Stimulated activated memory B cell treated with anti-CD40 and anti-IgM and Interleukin-4, amounts not matched to agents 10 μg/mL and 1 μg/mL and 100 μg/mL, for 72 hours (primary cell): ENCODE measurements around the gene OSBPL8.
"Not testable (repeated sequence)": the region's sequence is repeated elsewhere in the genome, so short reads cannot be mapped to it uniquely, and the experiment has no call there.

Experiments
- ATAC-seq: fragments of 150-1000 bp; cut with Tn5 transposase; 2 replicates; pipeline ENCODE4 v1.10.0; 2021
- H3K27ac Mint-ChIP-seq: one replicate; pipeline ENCODE4 v1.8.0; 2022; ENCODE audit warnings: mild to moderate bottlenecking, mixed read lengths
- H3K27me3 Mint-ChIP-seq: one replicate; pipeline ENCODE4 v1.8.0; 2022; ENCODE audit warnings: mixed read lengths
- H3K36me3 Mint-ChIP-seq: one replicate; pipeline ENCODE4 v1.8.0; 2022; ENCODE audit warnings: mixed read lengths
- H3K4me1 Mint-ChIP-seq: one replicate; pipeline ENCODE4 v1.8.0; 2022; ENCODE audit warnings: mixed read lengths
- H3K4me3 Mint-ChIP-seq: one replicate; pipeline ENCODE4 v1.8.0; 2022; ENCODE audit warnings: mild to moderate bottlenecking, moderate library complexity, mixed read lengths
- H3K9me3 Mint-ChIP-seq: one replicate; pipeline ENCODE4 v1.8.0; 2022; ENCODE audit warnings: mixed read lengths

OSBPL8 gene

DNA sequence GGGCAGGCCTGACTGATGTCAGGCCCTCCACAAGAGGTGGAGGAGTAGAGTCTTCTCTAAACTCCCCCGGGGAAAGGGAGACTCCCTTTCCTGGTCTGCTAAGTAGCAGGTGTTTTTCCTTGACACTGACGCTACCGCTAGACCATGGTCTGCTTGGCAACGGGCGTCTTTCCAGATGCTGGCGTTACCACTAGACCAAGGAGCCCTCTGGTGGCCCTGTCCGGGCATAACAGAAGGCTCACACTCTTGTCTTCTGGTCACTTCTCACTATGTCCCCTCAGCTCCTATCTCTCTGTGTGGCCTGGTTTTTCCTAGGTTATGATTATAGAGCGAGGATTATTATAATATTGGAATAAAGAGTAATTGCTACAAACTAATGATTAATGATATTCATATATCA, 86.7 kb downstream of the OSBPL8 start:
- H3K4me3 Mint-ChIP-seq, H3K4me1 Mint-ChIP-seq, H3K27ac Mint-ChIP-seq, H3K27me3 Mint-ChIP-seq, ATAC-seq, H3K9me3 Mint-ChIP-seq, H3K36me3 Mint-ChIP-seq: not testable (repeated sequence)

- no peak for ATAC-seq
- H3K9me3 Mint-ChIP-seq: no peaks in the 10 kb centered on the region
- no peaks in the 10 kb centered on the region for H3K27me3 Mint-ChIP-seq
- H3K4me3 Mint-ChIP-seq: no peak overlapping the region
- no peaks in the 10 kb centered on the region for H3K4me1 Mint-ChIP-seq
- no peak overlapping the region for H3K27ac Mint-ChIP-seq
- H3K36me3 Mint-ChIP-seq: peaks cover 15% of the 10 kb centered on the region
Measured at GRCh38 chr12:76471579-76471978, 88.0 kb downstream of the OSBPL8 start.

- ATAC-seq: peak; percentile 77
- H3K9me3 Mint-ChIP-seq: no peaks in the 10 kb centered on the region
- peaks cover 15% of the 10 kb centered on the region for H3K36me3 Mint-ChIP-seq
- H3K27me3 Mint-ChIP-seq: no peaks in the 10 kb centered on the region
- H3K27ac Mint-ChIP-seq: no peak overlapping the region
- no peak overlapping the region for H3K4me3 Mint-ChIP-seq
- no peaks in the 10 kb centered on the region for H3K4me1 Mint-ChIP-seq
Measured at GRCh38 chr12:76470028-76470939, 89.3 kb downstream of the OSBPL8 start.

DNA sequence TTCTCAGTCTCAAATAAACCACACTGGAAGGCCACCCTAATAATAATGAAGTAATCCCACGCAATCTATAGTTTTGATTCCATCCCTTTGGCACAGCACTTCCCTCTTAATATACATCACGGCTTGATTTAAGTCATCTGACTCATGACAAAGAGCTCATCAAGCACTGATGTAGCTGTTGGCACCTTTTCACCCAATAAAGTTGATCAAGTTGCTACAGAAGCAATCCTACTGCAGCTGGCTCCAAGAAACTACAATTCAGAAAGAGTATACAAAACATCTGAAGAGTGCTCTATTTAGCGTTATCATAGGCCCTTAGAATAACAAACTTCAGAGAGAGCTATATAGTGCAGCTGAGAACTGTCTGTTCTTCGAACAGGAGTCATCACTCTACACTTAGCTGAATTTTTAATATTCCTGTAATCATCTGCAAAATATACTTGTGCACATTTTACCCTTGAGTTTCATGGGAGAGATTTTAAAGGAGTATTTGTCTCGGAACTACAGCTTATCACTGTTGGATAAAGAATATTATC, 94.9 kb downstream of the OSBPL8 start:
- ATAC-seq: no peak
- Mint-ChIP-seq H3K36me3 (peaks cover 10% of the 10 kb centered on the region), H3K27ac (no peak overlapping the region), H3K4me1 (peaks cover 18% of the 10 kb centered on the region), H3K4me3 (no peak overlapping the region), H3K27me3 (no peaks in the 10 kb centered on the region), H3K9me3 (no peaks in the 10 kb centered on the region)

DNA sequence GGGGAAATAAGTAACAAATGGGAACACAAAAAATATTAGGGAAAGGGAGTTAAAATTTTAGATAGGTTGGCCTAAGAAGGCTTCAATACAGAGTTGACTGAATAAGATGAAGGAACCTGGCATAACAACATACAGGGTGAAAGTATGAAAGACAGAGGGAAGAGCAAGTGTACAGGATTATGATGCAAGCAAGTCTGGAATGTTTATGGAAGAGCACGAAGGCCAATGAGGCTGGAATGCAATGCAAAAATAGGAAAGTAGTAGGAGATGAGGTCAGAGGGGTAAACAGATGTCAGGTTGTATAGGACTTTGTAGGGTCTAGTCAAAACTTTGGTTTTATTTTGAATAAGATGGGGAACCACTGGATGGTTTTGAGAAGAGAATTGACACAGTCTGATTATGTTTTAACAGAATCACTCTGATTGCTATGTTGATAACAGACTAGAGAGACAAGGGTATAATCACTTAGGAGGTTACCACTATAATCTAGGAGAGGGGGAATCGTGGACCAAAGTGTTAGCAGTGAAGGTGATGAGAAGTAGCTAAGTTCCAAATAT, 96.8 kb downstream of the OSBPL8 start:
- no peaks in the 10 kb centered on the region for H3K27me3 Mint-ChIP-seq
- H3K9me3 Mint-ChIP-seq: no peaks in the 10 kb centered on the region
- H3K27ac Mint-ChIP-seq: no peak overlapping the region
- no peak overlapping the region for H3K4me3 Mint-ChIP-seq
- no peak for ATAC-seq
- H3K36me3 Mint-ChIP-seq: peaks cover 9% of the 10 kb centered on the region
- peaks cover 18% of the 10 kb centered on the region for H3K4me1 Mint-ChIP-seq

DNA sequence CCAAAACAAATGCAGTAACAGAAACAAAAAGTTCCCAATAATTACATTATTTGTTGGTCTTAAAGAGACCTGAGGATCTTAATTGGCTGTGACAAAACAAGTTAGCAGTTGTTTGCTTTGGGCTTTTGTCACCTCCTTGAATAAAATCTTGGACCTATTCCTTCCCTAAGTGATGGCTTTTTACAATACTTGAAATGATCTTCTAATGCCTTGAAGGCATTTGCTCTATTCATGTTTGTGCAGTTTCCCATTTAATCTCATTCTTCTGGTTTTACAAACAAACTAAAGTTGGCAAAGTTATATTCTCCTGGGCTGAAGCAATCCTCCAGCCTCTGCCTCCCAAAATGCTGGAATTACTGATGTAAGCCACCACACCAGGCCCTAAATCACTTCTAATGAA, 98.8 kb downstream of the OSBPL8 start:
- no peaks in the 10 kb centered on the region for H3K9me3 Mint-ChIP-seq
- ATAC-seq: no peak
- H3K27me3 Mint-ChIP-seq: no peaks in the 10 kb centered on the region
- H3K36me3 Mint-ChIP-seq: no peaks in the 10 kb centered on the region
- peaks cover 18% of the 10 kb centered on the region for H3K4me1 Mint-ChIP-seq
- H3K4me3 Mint-ChIP-seq: no peak overlapping the region
- no peak overlapping the region for H3K27ac Mint-ChIP-seq

DNA sequence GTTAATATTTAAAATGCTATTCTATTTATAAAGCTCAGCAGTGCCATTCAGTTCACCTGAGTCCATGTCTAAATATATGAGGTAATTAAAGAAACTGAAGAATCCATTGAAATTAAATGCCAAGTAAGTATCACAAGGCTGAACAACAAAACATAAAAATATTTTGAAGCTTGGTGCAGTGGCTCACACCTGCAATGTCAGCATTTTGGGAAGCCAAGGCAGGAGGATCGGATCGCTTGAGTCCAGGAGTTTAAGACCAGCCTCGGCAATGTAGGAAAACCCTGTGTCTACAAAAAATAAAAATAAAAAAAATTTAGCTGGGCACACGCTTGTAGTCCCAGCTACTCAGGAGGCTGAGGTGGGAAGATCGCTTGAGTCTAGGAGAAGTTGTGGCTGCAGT, 101.8 kb downstream of the OSBPL8 start:
- no peak for ATAC-seq
- no peaks in the 10 kb centered on the region for H3K9me3 Mint-ChIP-seq
- H3K27ac Mint-ChIP-seq: no peak overlapping the region
- H3K27me3 Mint-ChIP-seq: no peaks in the 10 kb centered on the region
- no peak overlapping the region for H3K4me3 Mint-ChIP-seq
- H3K4me1 Mint-ChIP-seq: peaks cover 15% of the 10 kb centered on the region
- H3K36me3 Mint-ChIP-seq: peaks cover 7% of the 10 kb centered on the region

DNA sequence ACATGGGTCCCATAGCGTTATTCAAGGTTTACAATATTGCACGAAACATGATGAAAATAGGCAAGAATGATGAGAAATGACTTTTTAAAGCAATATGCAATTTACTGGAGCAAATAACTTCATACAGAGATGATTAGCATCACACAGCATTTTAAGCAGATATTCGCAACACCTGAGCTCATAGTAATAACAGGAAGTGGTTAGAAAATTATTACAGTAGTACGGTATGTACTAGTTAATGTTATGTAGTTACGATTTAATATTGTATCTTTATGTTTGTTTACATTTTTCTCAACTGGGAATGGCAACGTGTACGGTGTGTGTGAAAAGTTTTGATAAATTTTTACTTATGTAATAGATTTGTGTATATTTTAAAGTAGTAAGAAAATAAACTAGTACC, 102.6 kb downstream of the OSBPL8 start:
- Mint-ChIP-seq H3K4me3 (no peak overlapping the region), H3K27me3 (no peaks in the 10 kb centered on the region), H3K36me3 (peaks cover 15% of the 10 kb centered on the region), H3K9me3 (no peaks in the 10 kb centered on the region), H3K27ac (no peak overlapping the region), H3K4me1 (peaks cover 16% of the 10 kb centered on the region)
- no peak for ATAC-seq

- peaks cover 13% of the 10 kb centered on the region for H3K4me1 Mint-ChIP-seq
- peaks cover 17% of the 10 kb centered on the region for H3K36me3 Mint-ChIP-seq
- no peaks in the 10 kb centered on the region for H3K27me3 Mint-ChIP-seq
- no peak overlapping the region for H3K27ac Mint-ChIP-seq
- peak; percentile 79 for ATAC-seq
- H3K4me3 Mint-ChIP-seq: no peak overlapping the region
- no peaks in the 10 kb centered on the region for H3K9me3 Mint-ChIP-seq
Measured at GRCh38 chr12:76455582-76456345, 103.8 kb downstream of the OSBPL8 start.

- Mint-ChIP-seq H3K9me3 (no peaks in the 10 kb centered on the region), H3K36me3 (peaks cover 38% of the 10 kb centered on the region), H3K4me1 (peaks cover 16% of the 10 kb centered on the region), H3K4me3 (no peak overlapping the region), H3K27ac (no peak overlapping the region), H3K27me3 (no peaks in the 10 kb centered on the region)
- no peak for ATAC-seq
Measured at GRCh38 chr12:76451528-76451927, 108.0 kb downstream of the OSBPL8 start.

- H3K27ac Mint-ChIP-seq: no peak overlapping the region
- no peak for ATAC-seq
- H3K4me3 Mint-ChIP-seq: no peak overlapping the region
- H3K9me3 Mint-ChIP-seq: no peaks in the 10 kb centered on the region
- H3K27me3 Mint-ChIP-seq: no peaks in the 10 kb centered on the region
- H3K4me1 Mint-ChIP-seq: peaks cover 19% of the 10 kb centered on the region
- H3K36me3 Mint-ChIP-seq: peaks cover 38% of the 10 kb centered on the region
Measured at GRCh38 chr12:76450690-76451089, 108.9 kb downstream of the OSBPL8 start.

DNA sequence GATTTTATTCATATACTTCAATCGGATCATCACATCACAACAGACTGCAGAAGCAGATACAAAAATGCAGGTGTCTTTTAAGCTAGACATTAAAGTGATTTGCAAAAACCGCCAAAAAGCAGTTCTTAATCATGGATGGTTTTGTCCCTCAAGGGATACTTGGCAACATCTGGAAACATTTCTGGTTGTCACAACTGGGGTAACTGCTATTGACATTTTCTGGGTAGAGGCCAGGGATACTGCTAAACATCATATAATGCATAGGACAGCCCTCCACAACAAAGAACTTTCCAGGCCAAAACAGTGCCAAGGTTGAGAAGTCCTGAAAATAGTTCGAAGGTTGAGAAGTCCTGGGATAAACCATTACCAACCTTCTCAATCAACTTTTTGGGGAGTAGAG, 109.6 kb downstream of the OSBPL8 start:
- Mint-ChIP-seq H3K4me3 (no peak overlapping the region), H3K4me1 (peaks cover 22% of the 10 kb centered on the region), H3K9me3 (no peaks in the 10 kb centered on the region), H3K36me3 (peaks cover 38% of the 10 kb centered on the region), H3K27ac (no peak overlapping the region), H3K27me3 (no peaks in the 10 kb centered on the region)
- ATAC-seq: no peak

GRCh38 chr12:76449583-76449982, 110.0 kb downstream of the OSBPL8 start:
- Mint-ChIP-seq H3K36me3 (peaks cover 38% of the 10 kb centered on the region), H3K9me3 (no peaks in the 10 kb centered on the region), H3K27ac (no peak overlapping the region), H3K27me3 (no peaks in the 10 kb centered on the region), H3K4me1 (peaks cover 26% of the 10 kb centered on the region), H3K4me3 (no peak overlapping the region)
- ATAC-seq: no peak

DNA sequence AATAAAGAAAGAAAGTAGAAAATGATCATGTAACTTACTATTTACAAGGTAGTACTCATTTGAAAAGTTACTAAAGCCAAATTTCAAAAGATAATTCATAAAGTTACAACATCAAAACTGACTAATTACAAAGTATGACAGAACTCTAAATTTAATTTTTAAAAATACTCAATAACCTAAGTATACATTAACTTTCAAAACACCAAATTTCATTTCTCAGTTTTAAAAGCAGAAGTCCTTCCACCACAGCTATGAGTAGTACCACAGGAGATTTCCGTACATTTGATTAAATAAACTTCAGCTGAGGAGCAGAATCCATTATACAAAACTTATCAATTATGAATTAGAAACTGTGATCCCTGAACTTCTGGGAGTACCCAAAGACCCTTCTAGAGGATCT, 110.6 kb downstream of the OSBPL8 start:
- Mint-ChIP-seq H3K27ac (no peak overlapping the region), H3K4me1 (peaks cover 32% of the 10 kb centered on the region), H3K9me3 (no peaks in the 10 kb centered on the region), H3K4me3 (no peak overlapping the region), H3K36me3 (peaks cover 38% of the 10 kb centered on the region), H3K27me3 (no peaks in the 10 kb centered on the region)
- ATAC-seq: no peak

- Mint-ChIP-seq H3K27ac (no peak overlapping the region), H3K36me3 (peaks cover 23% of the 10 kb centered on the region), H3K4me3 (no peak overlapping the region), H3K4me1 (peaks cover 28% of the 10 kb centered on the region), H3K27me3 (no peaks in the 10 kb centered on the region), H3K9me3 (no peaks in the 10 kb centered on the region)
- no peak for ATAC-seq
Measured at GRCh38 chr12:76446090-76446489, 113.5 kb downstream of the OSBPL8 start.
